Measurements from ENCODE around the gene CYTH1. TPM values are rescaled to one million over a fixed set of nuclear protein-coding genes. Genes with fewer than 3 reads are reported as not detected.

The CYTH1 gene
- total RNA-seq, 1 donor from 2014 or later, result 80.8 TPM

DNA sequence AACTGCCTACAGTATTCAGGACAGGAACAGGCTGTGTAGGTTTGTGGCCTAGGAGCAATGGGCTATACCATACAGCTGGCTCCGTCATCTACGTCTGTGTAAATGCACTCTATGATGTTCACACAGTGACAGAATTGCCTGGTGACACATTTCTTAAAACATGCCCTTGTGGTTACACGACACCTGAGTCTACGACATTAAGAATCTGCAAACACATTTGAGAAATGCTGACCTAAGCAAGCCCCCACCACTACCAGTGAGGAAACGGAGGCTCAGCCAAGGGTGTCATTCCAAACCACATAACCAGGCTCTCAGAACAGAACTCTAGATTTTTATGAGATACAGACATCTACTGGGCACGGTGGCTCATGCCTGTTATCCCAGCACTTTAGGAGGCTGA lies 35.0 kb upstream of the CYTH1 start:
- no peak overlapping the region for H3K4me3 Mint-ChIP-seq (ENCODE audit: unreplicated experiment)
- H3K4me1 Mint-ChIP-seq (ENCODE audit: low read depth), result peaks cover 4% of the 10 kb centered on the region
- peak; percentile 8 for DNase-seq (ENCODE audit: low spot score)
- H3K9me3 Mint-ChIP-seq (ENCODE audit: low read depth), result no peaks in the 10 kb centered on the region
- H3K27ac Mint-ChIP-seq (ENCODE audit: unreplicated experiment), result no peak overlapping the region
- TF ChIP-seq, protein P1, sequence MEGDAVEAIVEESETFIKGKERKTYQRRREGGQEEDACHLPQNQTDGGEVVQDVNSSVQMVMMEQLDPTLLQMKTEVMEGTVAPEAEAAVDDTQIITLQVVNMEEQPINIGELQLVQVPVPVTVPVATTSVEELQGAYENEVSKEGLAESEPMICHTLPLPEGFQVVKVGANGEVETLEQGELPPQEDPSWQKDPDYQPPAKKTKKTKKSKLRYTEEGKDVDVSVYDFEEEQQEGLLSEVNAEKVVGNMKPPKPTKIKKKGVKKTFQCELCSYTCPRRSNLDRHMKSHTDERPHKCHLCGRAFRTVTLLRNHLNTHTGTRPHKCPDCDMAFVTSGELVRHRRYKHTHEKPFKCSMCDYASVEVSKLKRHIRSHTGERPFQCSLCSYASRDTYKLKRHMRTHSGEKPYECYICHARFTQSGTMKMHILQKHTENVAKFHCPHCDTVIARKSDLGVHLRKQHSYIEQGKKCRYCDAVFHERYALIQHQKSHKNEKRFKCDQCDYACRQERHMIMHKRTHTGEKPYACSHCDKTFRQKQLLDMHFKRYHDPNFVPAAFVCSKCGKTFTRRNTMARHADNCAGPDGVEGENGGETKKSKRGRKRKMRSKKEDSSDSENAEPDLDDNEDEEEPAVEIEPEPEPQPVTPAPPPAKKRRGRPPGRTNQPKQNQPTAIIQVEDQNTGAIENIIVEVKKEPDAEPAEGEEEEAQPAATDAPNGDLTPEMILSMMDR (IDR thresholded peaks at IDR 0.05), result no peak
- H3K36me3 Mint-ChIP-seq (ENCODE audit: low read depth), result peaks cover 40% of the 10 kb centered on the region
- no peaks in the 10 kb centered on the region for H3K27me3 Mint-ChIP-seq (ENCODE audit: low read depth)

DNA sequence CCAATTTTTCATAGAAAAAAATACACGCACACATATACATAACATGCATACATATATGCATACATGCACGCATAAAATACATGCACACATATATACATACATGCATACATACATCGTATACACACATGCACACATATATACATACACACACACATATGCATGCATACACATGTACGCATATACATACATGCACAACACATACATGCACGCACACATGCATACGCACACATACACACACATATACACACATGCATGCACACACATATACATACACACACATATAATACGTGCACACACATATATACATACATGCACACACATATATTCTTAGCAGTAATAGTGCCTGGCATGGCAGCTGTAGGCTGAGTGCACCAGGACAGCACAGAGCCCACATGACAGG lies 33.6 kb upstream of the CYTH1 start:
- Mint-ChIP-seq H3K36me3 (ENCODE audit: low read depth) (peaks cover 43% of the 10 kb centered on the region), H3K27ac (ENCODE audit: unreplicated experiment) (no peak overlapping the region), H3K4me3 (ENCODE audit: unreplicated experiment) (no peak overlapping the region), H3K27me3 (ENCODE audit: low read depth) (no peaks in the 10 kb centered on the region), H3K4me1 (ENCODE audit: low read depth) (no peaks in the 10 kb centered on the region), H3K9me3 (ENCODE audit: low read depth) (no peaks in the 10 kb centered on the region)
- peak; percentile 0 for DNase-seq (ENCODE audit: low spot score)
- TF ChIP-seq, protein P1 (IDR thresholded peaks at IDR 0.05), result no peak

DNA sequence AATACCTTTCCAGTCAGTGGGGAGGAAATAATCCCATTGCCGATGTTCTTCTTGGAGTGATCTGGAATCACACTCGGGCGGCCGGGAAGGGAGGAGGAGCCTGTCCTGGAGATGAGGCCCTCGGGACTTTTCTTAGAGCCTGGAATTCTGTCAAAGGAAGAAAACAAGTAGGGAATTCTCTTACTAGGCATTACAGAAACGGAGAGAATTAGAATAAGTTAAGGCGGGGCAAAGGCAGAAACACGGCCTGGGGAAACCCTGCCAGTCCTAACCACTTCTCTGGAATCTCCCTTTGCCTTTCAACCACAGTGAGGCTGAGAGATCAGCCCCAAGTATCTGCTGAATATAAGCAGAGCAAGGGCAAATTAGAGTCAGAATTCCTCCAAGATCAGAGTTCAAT lies 30.8 kb upstream of the CYTH1 start:
- Mint-ChIP-seq H3K36me3 (ENCODE audit: low read depth) (peaks cover 44% of the 10 kb centered on the region), H3K4me1 (ENCODE audit: low read depth) (no peaks in the 10 kb centered on the region)
- DNase-seq (ENCODE audit: low spot score), result peak; percentile 20

DNA sequence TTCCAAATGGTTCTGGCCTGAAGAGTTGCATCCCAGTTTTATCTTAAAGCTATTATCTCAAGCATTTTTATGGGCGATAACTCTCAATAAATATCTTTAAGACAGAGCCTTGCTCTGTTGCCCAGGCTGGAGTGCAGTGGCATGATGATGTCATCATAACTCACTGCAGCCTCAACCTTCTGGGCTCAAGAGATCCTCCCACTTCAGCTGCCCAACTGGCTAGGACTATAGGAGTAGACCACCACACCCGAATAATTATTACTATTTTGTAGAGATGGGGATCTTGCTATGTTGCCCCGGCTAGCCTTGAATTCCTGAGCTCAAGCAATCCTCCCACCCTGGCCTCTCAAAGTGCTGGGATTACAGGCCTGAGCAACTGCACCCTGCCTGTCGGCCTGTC lies 26.1 kb upstream of the CYTH1 start:
- peaks cover 61% of the 10 kb centered on the region for H3K36me3 Mint-ChIP-seq (ENCODE audit: low read depth)
- no peaks in the 10 kb centered on the region for H3K4me1 Mint-ChIP-seq (ENCODE audit: low read depth)
- no peaks in the 10 kb centered on the region for H3K9me3 Mint-ChIP-seq (ENCODE audit: low read depth)
- TF ChIP-seq, protein P1 (IDR thresholded peaks at IDR 0.05), result no peak
- no peaks in the 10 kb centered on the region for H3K27me3 Mint-ChIP-seq (ENCODE audit: low read depth)
- no peak overlapping the region for H3K4me3 Mint-ChIP-seq (ENCODE audit: unreplicated experiment)
- H3K27ac Mint-ChIP-seq (ENCODE audit: unreplicated experiment), result no peak overlapping the region
- DNase-seq (ENCODE audit: low spot score), result no peak

More for the DNA sequence above, 30.8 kb upstream of the CYTH1 start:
- TF ChIP-seq, protein P1 (IDR thresholded peaks at IDR 0.05), result no peak
- Mint-ChIP-seq H3K9me3 (ENCODE audit: low read depth) (no peaks in the 10 kb centered on the region), H3K4me3 (ENCODE audit: unreplicated experiment) (no peak overlapping the region), H3K27me3 (ENCODE audit: low read depth) (no peaks in the 10 kb centered on the region), H3K27ac (ENCODE audit: unreplicated experiment) (no peak overlapping the region)

DNA sequence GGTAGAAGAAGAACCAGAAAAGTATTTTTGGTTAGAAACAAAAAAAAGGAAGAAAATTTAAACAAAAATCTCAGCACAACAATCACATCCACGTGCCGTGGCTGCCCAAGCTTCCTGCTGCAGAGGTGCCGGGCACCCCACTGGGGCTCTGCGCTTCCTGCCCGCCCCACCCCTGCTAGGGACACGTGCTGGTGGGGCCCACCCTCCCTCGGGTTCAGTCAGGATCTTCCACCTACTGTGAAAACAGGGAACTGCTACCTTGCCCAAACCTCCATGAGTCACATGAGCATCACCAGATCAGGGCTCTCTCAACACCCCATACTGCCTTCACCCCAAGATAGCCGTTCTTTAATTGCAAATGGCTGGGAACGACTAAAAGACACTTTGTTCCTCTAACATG lies 24.4 kb upstream of the CYTH1 start:
- peaks cover 61% of the 10 kb centered on the region for H3K36me3 Mint-ChIP-seq (ENCODE audit: low read depth)

More for the DNA sequence above, 24.4 kb upstream of the CYTH1 start:
- Mint-ChIP-seq H3K4me1 (ENCODE audit: low read depth) (peaks cover 1% of the 10 kb centered on the region), H3K9me3 (ENCODE audit: low read depth) (no peaks in the 10 kb centered on the region), H3K4me3 (ENCODE audit: unreplicated experiment) (no peak overlapping the region), H3K27ac (ENCODE audit: unreplicated experiment) (peak overlapping the region; percentile 32), H3K27me3 (ENCODE audit: low read depth) (no peaks in the 10 kb centered on the region)
- TF ChIP-seq, protein P1 (IDR thresholded peaks at IDR 0.05), result no peak
- DNase-seq (ENCODE audit: low spot score), result no peak
